HCT116 (cell line): Measurements from ENCODE around the gene FFAR1. TPM values are rescaled to one million over a fixed set of nuclear protein-coding genes. Genes with fewer than 3 reads are reported as not detected.

Experiments used
- ATAC-seq: fragments of 200-7000 bp; cut with Tn5 transposase; 2 replicates; pipeline ENCODE4 v1.9.1; 2020; ENCODE audit warnings: mild to moderate bottlenecking, moderate library complexity
- BruUV-seq: library from RNA; stranded (reverse); fragments of 400-500 nt; replicated peaks from 2 replicates; lab custom pipeline; 2021; lab: Mats Ljungman, UMichigan
- CTCF ChIA-PET: fragments of 300-600 bp; sonication (Branson Sonifier 250); formaldehyde crosslinking; loops from one replicate; lab custom pipeline; 2021; ENCODE audit warnings: antibody characterized with exemption; lab: Charles Lee
- POLR2A ChIA-PET: fragments of 300-600, 350-600 bp; sonication (Branson Sonifier 250); formaldehyde crosslinking; loops from one replicate; lab custom pipeline; 2021; ENCODE audit warnings: antibody characterized with exemption; lab: Charles Lee
- RAD21 ChIA-PET, 2 experiments: fragments of 300-600 bp; sonication (Branson Sonifier 250); formaldehyde crosslinking; loops; one replicate each; lab custom pipeline; 2023; ENCODE audit warnings: low total read pairs in 2 of 2; ENCODE audit not compliant: uncharacterized antibody in 2 of 2, unreplicated experiment in 2 of 2, low non-redundant PET in 1 of 2; lab: Charles Lee
- DNase-seq: peaks from one replicate; pipeline ENCODE4 v3.0.0-alpha.2; 2010; ENCODE audit warnings: low read depth, low spot score
- H2AFZ ChIP-seq: fragments of 200-600 bp; shearing (Covaris generic), sonication (generic); 2 replicates; pipeline ENCODE4 v1.6.1; 2017; ENCODE audit warnings: low read depth, mixed run types, mixed read lengths, antibody characterized with exemption, low read length; ENCODE audit not compliant: poor library complexity, severe bottlenecking
- H3K27ac ChIP-seq: 2 replicates; pipeline ENCODE4 v1.5.1; 2012; ENCODE audit warnings: low read depth, low read length
- H3K27me3 ChIP-seq: fragments of 200-600 bp; sonication (generic); 2 replicates; pipeline ENCODE4 v1.6.1; 2016; ENCODE audit warnings: mixed run types, low read length, mixed read lengths; ENCODE audit not compliant: insufficient read depth
- H3K36me3 ChIP-seq, 2 experiments: fragments of 200-500 bp in 1 of 2; fragments of 200-600 bp in 1 of 2; sonication (Bioruptor generic) in 1 of 2; sonication (generic) in 1 of 2; 2 replicates each; pipeline versions ENCODE4 v1.5.1 to v1.6.1; 2014 to 2016; ENCODE audit warnings: low read length in 2 of 2, inconsistent platforms in 1 of 2, mixed read lengths in 1 of 2, mixed run types in 1 of 2; ENCODE audit not compliant: insufficient read depth in 2 of 2, control insufficient read depth in 1 of 2
- H3K4me1 ChIP-seq, 2 experiments: fragments of 200-600 bp in 1 of 2; sonication (generic) in 1 of 2; 2 replicates each; pipeline versions ENCODE4 v1.5.1 to v1.6.1; 2012 to 2017; ENCODE audit warnings: low read length in 2 of 2, inconsistent platforms in 1 of 2, mild to moderate bottlenecking in 1 of 2, mixed read lengths in 1 of 2, mixed run types in 1 of 2, moderate library complexity in 1 of 2; ENCODE audit not compliant: insufficient read depth in 2 of 2, control insufficient read depth in 1 of 2
- H3K4me2 ChIP-seq: fragments of 200-600 bp; sonication (generic); 2 replicates; pipeline ENCODE4 v1.6.1; 2017; ENCODE audit warnings: mixed run types, low read length, mixed read lengths
- H3K4me3 ChIP-seq, 2 experiments: fragments of 200-600 bp in 1 of 2; sonication (generic) in 1 of 2; replicated peaks in 1 of 2; 2 replicates each; pipeline ENCODE4 v1.5.1; 2011 to 2016; ENCODE audit warnings: low read length in 2 of 2, control low read depth in 1 of 2, low read depth in 1 of 2, mild to moderate bottlenecking in 1 of 2, mixed read lengths in 1 of 2, mixed run types in 1 of 2
- H3K79me2 ChIP-seq: fragments of 200-600 bp; sonication (generic); 2 replicates; pipeline ENCODE4 v1.6.1; 2017; ENCODE audit warnings: mild to moderate bottlenecking, mixed run types, low read length, moderate library complexity, mixed read lengths; ENCODE audit not compliant: insufficient read depth
- H3K9ac ChIP-seq: fragments of 200-600 bp; sonication (generic); 2 replicates; pipeline ENCODE4 v1.6.1; 2016; ENCODE audit warnings: low read length, mixed read lengths
- H3K9me2 ChIP-seq: fragments of 200-600 bp; sonication (generic), shearing (Covaris generic); 2 replicates; pipeline ENCODE4 v1.6.1; 2017; ENCODE audit warnings: mixed run types, mild to moderate bottlenecking, moderate library complexity; ENCODE audit not compliant: insufficient read depth
- H3K9me3 ChIP-seq, 2 experiments: fragments of 200-500 bp in 1 of 2; fragments of 200-600 bp in 1 of 2; sonication (Bioruptor generic) in 1 of 2; sonication (generic) in 1 of 2; 2 replicates each; pipeline ENCODE4 v1.6.1; 2014 to 2017; ENCODE audit warnings: low read length in 2 of 2, mixed read lengths in 2 of 2, inconsistent platforms in 1 of 2, low read depth in 1 of 2, mild to moderate bottlenecking in 1 of 2, mixed run types in 1 of 2, moderate library complexity in 1 of 2; ENCODE audit not compliant: control insufficient read depth in 1 of 2, insufficient read depth in 1 of 2
- H4K20me1 ChIP-seq: fragments of 200-600 bp; sonication (generic), shearing (Covaris generic); 2 replicates; pipeline ENCODE4 v1.6.1; 2017; ENCODE audit warnings: mixed run types, mild to moderate bottlenecking, moderate library complexity; ENCODE audit not compliant: insufficient read depth
- CBX3 ChIP-seq: IDR thresholded peaks from 2 replicates; pipeline ENCODE4 v1.6.1; 2012; ENCODE audit warnings: low read depth
- EGR1 ChIP-seq: IDR thresholded peaks from 2 replicates; pipeline ENCODE4 v1.6.1; 2012; ENCODE audit warnings: low read depth
- ELF1 ChIP-seq: IDR thresholded peaks from 2 replicates; pipeline ENCODE4 v1.6.1; 2012; ENCODE audit warnings: low read depth, borderline replicate concordance
- EZH2 ChIP-seq: fragments of 200-600 bp; sonication (generic); IDR thresholded peaks from 2 replicates; pipeline ENCODE4 v1.6.1; 2017; ENCODE audit warnings: antibody characterized with exemption, mixed run types
- JUND ChIP-seq: IDR thresholded peaks from 2 replicates; pipeline ENCODE4 v1.6.1; 2012
- RAD21 ChIP-seq: IDR thresholded peaks from 2 replicates; pipeline ENCODE4 v1.6.1; 2012; ENCODE audit warnings: low read depth, mild to moderate bottlenecking
- SP1 ChIP-seq: IDR thresholded peaks from 2 replicates; pipeline ENCODE4 v1.6.1; 2012; ENCODE audit warnings: low read depth
- YY1 ChIP-seq: IDR thresholded peaks from 2 replicates; pipeline ENCODE4 v1.6.1; 2011; ENCODE audit warnings: low read length, low read depth, moderate library complexity, mild to moderate bottlenecking; ENCODE audit not compliant: insufficient replicate concordance; ENCODE audit errors: extremely low read depth
- ZNF274 ChIP-seq: fragments of 200-500 bp; sonication (Bioruptor generic); IDR thresholded peaks from 2 replicates; pipeline ENCODE4 v1.6.1; 2014; ENCODE audit warnings: mild to moderate bottlenecking, low read depth, low read length, inconsistent platforms
- intact Hi-C: fragments of 100-400 bp; cut with micrococcal nuclease; formaldehyde crosslinking; loops from 2 replicates; pipeline ENCODE4 v1.10.0; 2022
- total RNA-seq: library from RNA; stranded (reverse); gene quantifications from one replicate; pipeline ENCODE4 v1.2.1, GENCODE V29; 2021; ENCODE audit not compliant: unreplicated experiment
- TF ChIP-seq, protein P1 (sequence below): IDR thresholded peaks from 2 replicates; pipeline ENCODE4 v1.6.1; 2012; ENCODE audit warnings: low read depth
- TF ChIP-seq, protein P2 (sequence below): IDR thresholded peaks from 2 replicates; pipeline ENCODE4 v1.6.1; 2012
- TF ChIP-seq, protein P3 (sequence below): IDR thresholded peaks from 2 replicates; pipeline ENCODE4 v1.6.1; 2011; ENCODE audit warnings: mild to moderate bottlenecking, low read length, moderate library complexity; ENCODE audit not compliant: insufficient replicate concordance; ENCODE audit errors: extremely low read depth

The FFAR1 gene
- total RNA-seq, 1 experiment from 2014 or later: not detected

DNA sequence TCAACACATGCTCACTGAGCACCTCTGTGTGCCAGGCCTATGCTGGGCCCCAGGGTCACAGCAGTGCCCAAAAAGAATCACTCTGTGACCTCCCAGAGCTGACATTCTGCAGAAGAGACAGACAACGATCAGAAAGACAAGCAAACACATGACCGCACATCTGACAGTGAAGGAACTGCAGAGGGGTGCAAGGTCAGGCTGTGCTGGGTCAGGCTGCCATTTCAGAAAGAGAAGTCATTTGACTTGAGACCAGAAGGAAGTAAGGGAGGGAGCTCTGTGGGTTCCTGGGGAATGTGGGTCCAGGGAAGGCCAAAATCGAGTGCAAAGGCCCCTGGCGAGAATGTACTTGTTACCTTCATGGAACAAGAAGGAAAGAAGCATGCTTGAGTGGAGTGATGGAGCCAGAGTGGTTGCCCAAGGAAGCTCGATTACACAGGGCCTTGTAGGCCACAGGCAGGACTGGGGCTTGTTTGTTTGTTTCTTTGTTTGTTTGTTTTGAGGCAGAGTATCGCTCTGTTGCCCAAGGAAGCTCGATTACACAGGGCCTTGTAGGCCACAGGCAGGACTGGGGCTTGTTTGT is 30.1 kb upstream of the FFAR1 start (continued):
- TF ChIP-seq, protein P1, sequence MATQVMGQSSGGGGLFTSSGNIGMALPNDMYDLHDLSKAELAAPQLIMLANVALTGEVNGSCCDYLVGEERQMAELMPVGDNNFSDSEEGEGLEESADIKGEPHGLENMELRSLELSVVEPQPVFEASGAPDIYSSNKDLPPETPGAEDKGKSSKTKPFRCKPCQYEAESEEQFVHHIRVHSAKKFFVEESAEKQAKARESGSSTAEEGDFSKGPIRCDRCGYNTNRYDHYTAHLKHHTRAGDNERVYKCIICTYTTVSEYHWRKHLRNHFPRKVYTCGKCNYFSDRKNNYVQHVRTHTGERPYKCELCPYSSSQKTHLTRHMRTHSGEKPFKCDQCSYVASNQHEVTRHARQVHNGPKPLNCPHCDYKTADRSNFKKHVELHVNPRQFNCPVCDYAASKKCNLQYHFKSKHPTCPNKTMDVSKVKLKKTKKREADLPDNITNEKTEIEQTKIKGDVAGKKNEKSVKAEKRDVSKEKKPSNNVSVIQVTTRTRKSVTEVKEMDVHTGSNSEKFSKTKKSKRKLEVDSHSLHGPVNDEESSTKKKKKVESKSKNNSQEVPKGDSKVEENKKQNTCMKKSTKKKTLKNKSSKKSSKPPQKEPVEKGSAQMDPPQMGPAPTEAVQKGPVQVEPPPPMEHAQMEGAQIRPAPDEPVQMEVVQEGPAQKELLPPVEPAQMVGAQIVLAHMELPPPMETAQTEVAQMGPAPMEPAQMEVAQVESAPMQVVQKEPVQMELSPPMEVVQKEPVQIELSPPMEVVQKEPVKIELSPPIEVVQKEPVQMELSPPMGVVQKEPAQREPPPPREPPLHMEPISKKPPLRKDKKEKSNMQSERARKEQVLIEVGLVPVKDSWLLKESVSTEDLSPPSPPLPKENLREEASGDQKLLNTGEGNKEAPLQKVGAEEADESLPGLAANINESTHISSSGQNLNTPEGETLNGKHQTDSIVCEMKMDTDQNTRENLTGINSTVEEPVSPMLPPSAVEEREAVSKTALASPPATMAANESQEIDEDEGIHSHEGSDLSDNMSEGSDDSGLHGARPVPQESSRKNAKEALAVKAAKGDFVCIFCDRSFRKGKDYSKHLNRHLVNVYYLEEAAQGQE: no peak
- no peak for TF ChIP-seq ELF1
- TF ChIP-seq YY1: no peak
- TF ChIP-seq EGR1: no peak
- no peak for TF ChIP-seq CBX3
- no peak for TF ChIP-seq JUND
- TF ChIP-seq, protein P2, sequence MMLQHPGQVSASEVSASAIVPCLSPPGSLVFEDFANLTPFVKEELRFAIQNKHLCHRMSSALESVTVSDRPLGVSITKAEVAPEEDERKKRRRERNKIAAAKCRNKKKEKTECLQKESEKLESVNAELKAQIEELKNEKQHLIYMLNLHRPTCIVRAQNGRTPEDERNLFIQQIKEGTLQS: no peak
- TF ChIP-seq ZNF274: no peak

DNA sequence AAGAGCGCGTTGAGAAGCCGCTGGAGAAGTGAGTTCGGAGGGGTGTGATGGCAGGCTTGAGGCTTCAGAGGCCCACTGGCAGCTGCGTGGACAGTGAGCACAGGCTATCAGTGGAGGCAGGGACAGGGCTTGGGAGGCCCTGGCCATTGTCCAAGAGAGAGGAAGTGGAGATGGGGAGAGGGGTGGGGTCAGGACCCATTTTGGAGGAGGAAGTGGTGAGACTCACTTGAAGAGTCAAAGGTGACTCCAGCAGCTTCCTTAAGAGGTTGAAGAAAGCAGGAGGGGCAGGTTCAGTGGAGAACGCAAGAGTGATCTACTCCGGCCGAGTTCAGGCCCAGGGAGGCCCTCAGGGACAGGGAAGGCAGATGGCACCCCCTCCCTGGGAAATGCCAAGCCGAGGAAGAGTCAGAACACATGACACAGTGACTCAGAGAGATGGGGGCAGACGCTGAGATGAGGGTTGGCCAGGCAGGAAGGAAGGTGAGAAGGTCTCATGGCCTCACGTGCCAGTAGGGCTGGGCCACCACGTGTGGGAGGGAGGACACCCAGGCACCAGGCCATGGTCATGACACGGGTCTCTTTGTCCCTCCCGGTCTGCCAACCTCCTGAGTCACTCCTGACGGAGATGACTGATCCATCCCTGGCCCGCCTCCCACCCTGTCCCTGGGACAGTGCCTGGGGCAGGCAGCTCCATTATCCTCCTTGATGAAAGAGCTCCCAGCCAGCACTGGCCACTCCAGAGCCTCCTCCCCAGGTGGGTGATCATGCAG is 28.8 kb upstream of the FFAR1 start:
- POLR2A ChIA-PET: interaction anchor here (0.6 to 1.2 kb wide), 3 partner anchors 9 to 30 kb away, joined by 3 read pairs; no protein-coding TSS in a partner anchor
- Histone ChIP-seq H3K9me2 (no peaks in the 10 kb centered on the region), H4K20me1 (no peaks in the 10 kb centered on the region), H3K36me3 (no peaks in the 10 kb centered on the region), H3K9me3 (no peaks in the 10 kb centered on the region), H3K79me2 (no peaks in the 10 kb centered on the region), H3K4me1 (peaks cover 18 to 40% of the 10 kb centered on the region in 2 experiments), H3K4me3 (peak overlapping the region; percentile 27 to 45), H2AFZ (peak overlapping the region; percentile 67), H3K4me2 (peak overlapping the region; percentile 74), H3K27ac (peak overlapping the region; percentile 48), H3K9ac (peak overlapping the region; percentile 60), H3K27me3 (no peaks in the 10 kb centered on the region)
- DNase-seq (peak; percentile 93), ATAC-seq (peak; percentile 95)
- CTCF ChIA-PET: interaction anchor here (1.5 kb wide), 1 partner anchor 9 kb away, joined by 8 read pairs; no protein-coding TSS in a partner anchor
- RAD21 ChIA-PET: no interaction called here
- TSS peak; percentile 88 for BruUV-seq
- intact Hi-C loops: no loop called here
- TF ChIP-seq, protein P1: no peak
- TF ChIP-seq SP1 (peak; percentile 98), EZH2 (no peak), RAD21 (no peak)
- TF ChIP-seq, protein P2: no peak
- TF ChIP-seq, protein P3, sequence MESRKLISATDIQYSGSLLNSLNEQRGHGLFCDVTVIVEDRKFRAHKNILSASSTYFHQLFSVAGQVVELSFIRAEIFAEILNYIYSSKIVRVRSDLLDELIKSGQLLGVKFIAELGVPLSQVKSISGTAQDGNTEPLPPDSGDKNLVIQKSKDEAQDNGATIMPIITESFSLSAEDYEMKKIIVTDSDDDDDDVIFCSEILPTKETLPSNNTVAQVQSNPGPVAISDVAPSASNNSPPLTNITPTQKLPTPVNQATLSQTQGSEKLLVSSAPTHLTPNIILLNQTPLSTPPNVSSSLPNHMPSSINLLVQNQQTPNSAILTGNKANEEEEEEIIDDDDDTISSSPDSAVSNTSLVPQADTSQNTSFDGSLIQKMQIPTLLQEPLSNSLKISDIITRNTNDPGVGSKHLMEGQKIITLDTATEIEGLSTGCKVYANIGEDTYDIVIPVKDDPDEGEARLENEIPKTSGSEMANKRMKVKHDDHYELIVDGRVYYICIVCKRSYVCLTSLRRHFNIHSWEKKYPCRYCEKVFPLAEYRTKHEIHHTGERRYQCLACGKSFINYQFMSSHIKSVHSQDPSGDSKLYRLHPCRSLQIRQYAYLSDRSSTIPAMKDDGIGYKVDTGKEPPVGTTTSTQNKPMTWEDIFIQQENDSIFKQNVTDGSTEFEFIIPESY: no peak
